ENCODE data around the gene TBC1D22A. TPM values are rescaled to one million over a fixed set of nuclear protein-coding genes. Genes with fewer than 3 reads are reported as not detected.

The TBC1D22A gene
- total and polyA plus RNA-seq, 4 donors: 4.1 to 12.4 (median 8.4) TPM

DNA sequence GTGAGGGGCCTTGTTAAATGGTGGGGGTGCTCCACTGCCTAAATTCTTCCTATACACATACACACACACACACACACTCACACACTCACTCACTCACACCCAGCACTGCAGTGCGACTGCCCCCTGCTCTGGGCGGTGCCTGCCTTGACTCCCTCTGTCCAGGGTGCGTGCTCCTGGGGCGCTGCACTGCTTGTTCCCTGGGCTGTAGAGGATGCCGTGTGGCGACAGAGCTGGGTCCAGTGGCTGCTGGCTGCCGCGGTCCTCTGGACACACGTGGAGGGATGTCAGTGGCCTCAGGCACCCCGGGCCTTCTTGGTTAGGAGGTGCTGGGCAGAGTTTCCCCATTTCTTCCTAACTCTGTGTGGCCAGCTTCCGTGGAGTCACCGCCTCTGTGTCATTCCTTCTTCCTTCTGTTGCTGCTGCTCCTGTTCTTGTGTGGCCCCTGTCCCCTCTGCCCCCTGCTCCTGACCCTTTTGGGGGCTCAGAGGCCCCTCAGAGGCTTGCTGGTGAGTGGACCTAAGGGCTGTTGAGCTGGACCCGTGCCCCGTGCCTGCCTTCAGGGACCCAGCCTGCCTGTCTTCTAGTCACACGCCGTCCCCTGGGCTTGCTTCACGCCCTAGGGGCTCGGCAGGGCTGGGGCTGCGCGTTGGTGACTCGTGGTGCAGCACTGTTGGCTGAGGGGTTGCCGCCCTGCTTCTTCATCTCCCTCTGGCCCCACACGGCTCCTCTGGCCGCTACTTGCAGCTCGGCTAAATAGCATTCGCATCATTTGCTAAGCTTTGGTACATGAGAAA is 147.0 kb downstream of the TBC1D22A start (continued):
- TF ChIP-seq, protein P1, sequence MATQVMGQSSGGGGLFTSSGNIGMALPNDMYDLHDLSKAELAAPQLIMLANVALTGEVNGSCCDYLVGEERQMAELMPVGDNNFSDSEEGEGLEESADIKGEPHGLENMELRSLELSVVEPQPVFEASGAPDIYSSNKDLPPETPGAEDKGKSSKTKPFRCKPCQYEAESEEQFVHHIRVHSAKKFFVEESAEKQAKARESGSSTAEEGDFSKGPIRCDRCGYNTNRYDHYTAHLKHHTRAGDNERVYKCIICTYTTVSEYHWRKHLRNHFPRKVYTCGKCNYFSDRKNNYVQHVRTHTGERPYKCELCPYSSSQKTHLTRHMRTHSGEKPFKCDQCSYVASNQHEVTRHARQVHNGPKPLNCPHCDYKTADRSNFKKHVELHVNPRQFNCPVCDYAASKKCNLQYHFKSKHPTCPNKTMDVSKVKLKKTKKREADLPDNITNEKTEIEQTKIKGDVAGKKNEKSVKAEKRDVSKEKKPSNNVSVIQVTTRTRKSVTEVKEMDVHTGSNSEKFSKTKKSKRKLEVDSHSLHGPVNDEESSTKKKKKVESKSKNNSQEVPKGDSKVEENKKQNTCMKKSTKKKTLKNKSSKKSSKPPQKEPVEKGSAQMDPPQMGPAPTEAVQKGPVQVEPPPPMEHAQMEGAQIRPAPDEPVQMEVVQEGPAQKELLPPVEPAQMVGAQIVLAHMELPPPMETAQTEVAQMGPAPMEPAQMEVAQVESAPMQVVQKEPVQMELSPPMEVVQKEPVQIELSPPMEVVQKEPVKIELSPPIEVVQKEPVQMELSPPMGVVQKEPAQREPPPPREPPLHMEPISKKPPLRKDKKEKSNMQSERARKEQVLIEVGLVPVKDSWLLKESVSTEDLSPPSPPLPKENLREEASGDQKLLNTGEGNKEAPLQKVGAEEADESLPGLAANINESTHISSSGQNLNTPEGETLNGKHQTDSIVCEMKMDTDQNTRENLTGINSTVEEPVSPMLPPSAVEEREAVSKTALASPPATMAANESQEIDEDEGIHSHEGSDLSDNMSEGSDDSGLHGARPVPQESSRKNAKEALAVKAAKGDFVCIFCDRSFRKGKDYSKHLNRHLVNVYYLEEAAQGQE (IDR thresholded peaks at IDR 0.05): no peak
- TF ChIP-seq HNF4A (conservative IDR thresholded peaks at IDR 0.05) (no peak), FOXA2 (IDR thresholded peaks at IDR 0.05) (no peak)

DNA sequence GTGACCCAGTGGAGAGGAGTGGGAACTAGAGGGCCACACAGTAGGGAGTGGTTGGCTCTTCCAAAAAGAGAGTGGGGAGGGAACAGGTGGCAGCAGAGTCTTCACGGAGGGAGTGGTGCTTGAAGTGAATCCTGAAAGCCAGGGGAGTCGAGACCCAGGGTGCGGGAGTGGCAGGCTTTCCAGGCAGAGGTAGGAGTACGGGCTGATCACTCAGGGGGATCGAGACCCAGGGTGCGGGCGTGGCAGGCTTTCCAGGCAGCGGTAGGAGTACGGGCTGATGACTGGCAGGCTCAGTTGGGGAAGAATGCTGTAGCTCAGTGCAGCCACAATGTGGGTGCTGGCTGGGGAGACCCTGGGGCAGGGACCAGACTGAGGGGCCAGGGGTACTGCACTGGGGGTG is 148.2 kb downstream of the TBC1D22A start:
- no peak overlapping the region for H3K4me3 ChIP-seq (ENCODE audit: low read depth in 1 of 3, low read length in 3 of 3)
- no peaks in the 10 kb centered on the region for H3K9me3 ChIP-seq (ENCODE audit: control insufficient read depth in 4 of 4, low read length in 3 of 4)
- H3K36me3 ChIP-seq (ENCODE audit: control insufficient read depth in 4 of 4, insufficient read depth in 3 of 4, low read depth in 1 of 4, low read length in 3 of 4): peaks cover 0 to 11% (median 7%) of the 10 kb centered on the region in 4 donors
- H3K4me1 ChIP-seq (ENCODE audit: control insufficient read depth in 4 of 4, insufficient read depth in 4 of 4, low read length in 3 of 4): no peaks in the 10 kb centered on the region
- H3K27ac ChIP-seq (ENCODE audit: low read depth in 1 of 2, low read length in 2 of 2): no peak overlapping the region
- WGBS: 97% methylated on average over 9 of the region's 9 CpGs
- no peak overlapping the region for H3K9ac ChIP-seq (ENCODE audit: low read depth in 1 of 2, low read length in 2 of 2)
- H3K27me3 ChIP-seq (ENCODE audit: control insufficient read depth in 4 of 4, insufficient read depth in 4 of 4, low read length in 3 of 4): no peaks in the 10 kb centered on the region
- no peak for DNase-seq (ENCODE audit: low spot score)
- TF ChIP-seq, protein P2, sequence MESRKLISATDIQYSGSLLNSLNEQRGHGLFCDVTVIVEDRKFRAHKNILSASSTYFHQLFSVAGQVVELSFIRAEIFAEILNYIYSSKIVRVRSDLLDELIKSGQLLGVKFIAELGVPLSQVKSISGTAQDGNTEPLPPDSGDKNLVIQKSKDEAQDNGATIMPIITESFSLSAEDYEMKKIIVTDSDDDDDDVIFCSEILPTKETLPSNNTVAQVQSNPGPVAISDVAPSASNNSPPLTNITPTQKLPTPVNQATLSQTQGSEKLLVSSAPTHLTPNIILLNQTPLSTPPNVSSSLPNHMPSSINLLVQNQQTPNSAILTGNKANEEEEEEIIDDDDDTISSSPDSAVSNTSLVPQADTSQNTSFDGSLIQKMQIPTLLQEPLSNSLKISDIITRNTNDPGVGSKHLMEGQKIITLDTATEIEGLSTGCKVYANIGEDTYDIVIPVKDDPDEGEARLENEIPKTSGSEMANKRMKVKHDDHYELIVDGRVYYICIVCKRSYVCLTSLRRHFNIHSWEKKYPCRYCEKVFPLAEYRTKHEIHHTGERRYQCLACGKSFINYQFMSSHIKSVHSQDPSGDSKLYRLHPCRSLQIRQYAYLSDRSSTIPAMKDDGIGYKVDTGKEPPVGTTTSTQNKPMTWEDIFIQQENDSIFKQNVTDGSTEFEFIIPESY (IDR thresholded peaks at IDR 0.05): no peak
- TF ChIP-seq TAF1 (conservative IDR thresholded peaks at IDR 0.05): no peak
- TF ChIP-seq YY1 (IDR thresholded peaks at IDR 0.05): no peak
- TF ChIP-seq FOXA1 (IDR thresholded peaks at IDR 0.05): no peak
- TF ChIP-seq FOXA2 (IDR thresholded peaks at IDR 0.05): no peak
- TF ChIP-seq, protein P3, sequence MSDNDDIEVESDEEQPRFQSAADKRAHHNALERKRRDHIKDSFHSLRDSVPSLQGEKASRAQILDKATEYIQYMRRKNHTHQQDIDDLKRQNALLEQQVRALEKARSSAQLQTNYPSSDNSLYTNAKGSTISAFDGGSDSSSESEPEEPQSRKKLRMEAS (IDR thresholded peaks at IDR 0.05): no peak
- TF ChIP-seq RXRA (IDR thresholded peaks at IDR 0.05): no peak
- TF ChIP-seq HNF4G (IDR thresholded peaks at IDR 0.05): no peak
- TF ChIP-seq, protein P4, sequence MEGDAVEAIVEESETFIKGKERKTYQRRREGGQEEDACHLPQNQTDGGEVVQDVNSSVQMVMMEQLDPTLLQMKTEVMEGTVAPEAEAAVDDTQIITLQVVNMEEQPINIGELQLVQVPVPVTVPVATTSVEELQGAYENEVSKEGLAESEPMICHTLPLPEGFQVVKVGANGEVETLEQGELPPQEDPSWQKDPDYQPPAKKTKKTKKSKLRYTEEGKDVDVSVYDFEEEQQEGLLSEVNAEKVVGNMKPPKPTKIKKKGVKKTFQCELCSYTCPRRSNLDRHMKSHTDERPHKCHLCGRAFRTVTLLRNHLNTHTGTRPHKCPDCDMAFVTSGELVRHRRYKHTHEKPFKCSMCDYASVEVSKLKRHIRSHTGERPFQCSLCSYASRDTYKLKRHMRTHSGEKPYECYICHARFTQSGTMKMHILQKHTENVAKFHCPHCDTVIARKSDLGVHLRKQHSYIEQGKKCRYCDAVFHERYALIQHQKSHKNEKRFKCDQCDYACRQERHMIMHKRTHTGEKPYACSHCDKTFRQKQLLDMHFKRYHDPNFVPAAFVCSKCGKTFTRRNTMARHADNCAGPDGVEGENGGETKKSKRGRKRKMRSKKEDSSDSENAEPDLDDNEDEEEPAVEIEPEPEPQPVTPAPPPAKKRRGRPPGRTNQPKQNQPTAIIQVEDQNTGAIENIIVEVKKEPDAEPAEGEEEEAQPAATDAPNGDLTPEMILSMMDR (IDR thresholded peaks at IDR 0.05; ENCODE audit: low read depth, low read length, missing input control): no peak
- TF ChIP-seq, protein P1 (IDR thresholded peaks at IDR 0.05): no peak
- TF ChIP-seq JUND (IDR thresholded peaks at IDR 0.05): no peak
